ENCODE measurements around the gene NRP2.

NRP2 gene

GRCh38 chr2:205763708-205764211 is 81.5 kb downstream of the NRP2 start:
- TF ChIP-seq TAF1 (IDR thresholded peaks at IDR 0.05; ENCODE audit: low read depth) (no peak), CREB1 (IDR thresholded peaks at IDR 0.05; ENCODE audit: low read depth) (no peak), NFIC (IDR thresholded peaks at IDR 0.05) (no peak), ZBTB7A (IDR thresholded peaks at IDR 0.05; ENCODE audit: low read depth) (no peak), FOXM1 (IDR thresholded peaks at IDR 0.05; ENCODE audit: borderline replicate concordance, low read depth) (no peak), USF1 (IDR thresholded peaks at IDR 0.05) (no peak), TEAD4 (IDR thresholded peaks at IDR 0.05) (no peak), RAD21 (IDR thresholded peaks at IDR 0.05; ENCODE audit: low read depth) (no peak), EP300 (IDR thresholded peaks at IDR 0.05; ENCODE audit: borderline replicate concordance) (no peak), EGR1 (IDR thresholded peaks at IDR 0.05) (no peak), TCF12 (IDR thresholded peaks at IDR 0.05; ENCODE audit: low read depth) (no peak), YY1 (IDR thresholded peaks at IDR 0.05; ENCODE audit: low read depth) (no peak)
- TF ChIP-seq, protein P1, sequence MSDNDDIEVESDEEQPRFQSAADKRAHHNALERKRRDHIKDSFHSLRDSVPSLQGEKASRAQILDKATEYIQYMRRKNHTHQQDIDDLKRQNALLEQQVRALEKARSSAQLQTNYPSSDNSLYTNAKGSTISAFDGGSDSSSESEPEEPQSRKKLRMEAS (IDR thresholded peaks at IDR 0.05) = no peak
- TF ChIP-seq, protein P2, sequence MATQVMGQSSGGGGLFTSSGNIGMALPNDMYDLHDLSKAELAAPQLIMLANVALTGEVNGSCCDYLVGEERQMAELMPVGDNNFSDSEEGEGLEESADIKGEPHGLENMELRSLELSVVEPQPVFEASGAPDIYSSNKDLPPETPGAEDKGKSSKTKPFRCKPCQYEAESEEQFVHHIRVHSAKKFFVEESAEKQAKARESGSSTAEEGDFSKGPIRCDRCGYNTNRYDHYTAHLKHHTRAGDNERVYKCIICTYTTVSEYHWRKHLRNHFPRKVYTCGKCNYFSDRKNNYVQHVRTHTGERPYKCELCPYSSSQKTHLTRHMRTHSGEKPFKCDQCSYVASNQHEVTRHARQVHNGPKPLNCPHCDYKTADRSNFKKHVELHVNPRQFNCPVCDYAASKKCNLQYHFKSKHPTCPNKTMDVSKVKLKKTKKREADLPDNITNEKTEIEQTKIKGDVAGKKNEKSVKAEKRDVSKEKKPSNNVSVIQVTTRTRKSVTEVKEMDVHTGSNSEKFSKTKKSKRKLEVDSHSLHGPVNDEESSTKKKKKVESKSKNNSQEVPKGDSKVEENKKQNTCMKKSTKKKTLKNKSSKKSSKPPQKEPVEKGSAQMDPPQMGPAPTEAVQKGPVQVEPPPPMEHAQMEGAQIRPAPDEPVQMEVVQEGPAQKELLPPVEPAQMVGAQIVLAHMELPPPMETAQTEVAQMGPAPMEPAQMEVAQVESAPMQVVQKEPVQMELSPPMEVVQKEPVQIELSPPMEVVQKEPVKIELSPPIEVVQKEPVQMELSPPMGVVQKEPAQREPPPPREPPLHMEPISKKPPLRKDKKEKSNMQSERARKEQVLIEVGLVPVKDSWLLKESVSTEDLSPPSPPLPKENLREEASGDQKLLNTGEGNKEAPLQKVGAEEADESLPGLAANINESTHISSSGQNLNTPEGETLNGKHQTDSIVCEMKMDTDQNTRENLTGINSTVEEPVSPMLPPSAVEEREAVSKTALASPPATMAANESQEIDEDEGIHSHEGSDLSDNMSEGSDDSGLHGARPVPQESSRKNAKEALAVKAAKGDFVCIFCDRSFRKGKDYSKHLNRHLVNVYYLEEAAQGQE (IDR thresholded peaks at IDR 0.05; ENCODE audit: low read depth) = no peak

DNA sequence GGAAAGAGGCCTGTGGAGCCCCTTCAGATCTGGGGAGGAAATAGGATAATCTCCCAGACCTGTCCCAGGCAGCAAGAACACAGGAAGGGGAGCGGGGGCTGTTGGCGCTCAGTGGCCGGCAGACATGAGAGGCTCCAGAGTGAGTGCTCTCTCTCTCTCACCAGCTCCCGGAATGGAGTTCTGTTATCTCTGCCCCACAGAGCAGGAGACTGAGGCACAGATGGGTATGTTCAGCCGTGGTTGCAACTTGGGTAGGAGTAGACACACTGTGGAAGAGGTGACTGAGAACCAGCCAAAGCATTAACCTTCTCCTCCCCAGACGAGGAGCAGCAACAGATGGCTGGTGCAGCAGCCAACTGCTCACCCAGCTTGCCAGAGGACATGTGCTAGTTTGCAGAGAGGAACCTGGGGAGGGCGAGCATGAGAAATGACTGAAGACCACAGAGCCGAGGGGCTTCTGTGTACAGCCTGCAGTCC is 82.0 kb downstream of the NRP2 start:
- TF ChIP-seq CREB1 (IDR thresholded peaks at IDR 0.05; ENCODE audit: low read depth) (no peak), ZBTB7A (IDR thresholded peaks at IDR 0.05; ENCODE audit: low read depth) (no peak), EGR1 (IDR thresholded peaks at IDR 0.05) (no peak), CEBPB (IDR thresholded peaks at IDR 0.05) (no peak), TEAD4 (IDR thresholded peaks at IDR 0.05) (no peak), USF1 (IDR thresholded peaks at IDR 0.05) (no peak), YY1 (IDR thresholded peaks at IDR 0.05; ENCODE audit: low read depth) (no peak), NFIC (IDR thresholded peaks at IDR 0.05) (no peak), TAF1 (IDR thresholded peaks at IDR 0.05; ENCODE audit: low read depth) (no peak), RAD21 (IDR thresholded peaks at IDR 0.05; ENCODE audit: low read depth) (no peak), EP300 (IDR thresholded peaks at IDR 0.05; ENCODE audit: borderline replicate concordance) (no peak), FOXM1 (IDR thresholded peaks at IDR 0.05; ENCODE audit: borderline replicate concordance, low read depth) (no peak), TCF12 (IDR thresholded peaks at IDR 0.05; ENCODE audit: low read depth) (no peak)
- TF ChIP-seq, protein P1 (IDR thresholded peaks at IDR 0.05) = no peak
- TF ChIP-seq, protein P2 (IDR thresholded peaks at IDR 0.05; ENCODE audit: low read depth) = no peak

DNA sequence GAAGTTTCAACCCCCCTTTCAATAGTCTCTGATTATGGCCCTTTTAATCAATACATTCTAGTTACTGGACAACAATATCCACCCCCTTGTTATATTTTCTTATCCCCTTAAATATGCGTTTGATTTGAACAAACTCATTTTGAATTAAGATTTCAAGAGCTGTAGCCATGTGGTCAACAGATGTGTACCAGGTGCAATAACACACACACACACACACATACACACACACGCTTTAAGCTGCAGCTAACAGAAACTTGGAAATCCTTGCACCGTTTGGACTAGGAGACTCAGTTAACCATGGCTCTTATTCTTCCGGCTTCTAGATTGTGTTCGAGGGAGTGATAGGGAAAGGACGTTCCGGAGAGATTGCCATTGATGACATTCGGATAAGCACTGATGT is 82.8 kb downstream of the NRP2 start:
- TF ChIP-seq TCF12 (IDR thresholded peaks at IDR 0.05; ENCODE audit: low read depth) = no peak
- no peak for TF ChIP-seq TAF1 (IDR thresholded peaks at IDR 0.05; ENCODE audit: low read depth)
- no peak for TF ChIP-seq FOXM1 (IDR thresholded peaks at IDR 0.05; ENCODE audit: borderline replicate concordance, low read depth)
- TF ChIP-seq, protein P1 (IDR thresholded peaks at IDR 0.05) = no peak
- TF ChIP-seq RAD21 (IDR thresholded peaks at IDR 0.05; ENCODE audit: low read depth) = no peak
- TF ChIP-seq TEAD4 (IDR thresholded peaks at IDR 0.05) = no peak
- TF ChIP-seq CREB1 (IDR thresholded peaks at IDR 0.05; ENCODE audit: low read depth) = no peak
- TF ChIP-seq YY1 (IDR thresholded peaks at IDR 0.05; ENCODE audit: low read depth) = no peak
- no peak for TF ChIP-seq ZBTB7A (IDR thresholded peaks at IDR 0.05; ENCODE audit: low read depth)
- no peak for TF ChIP-seq EP300 (IDR thresholded peaks at IDR 0.05; ENCODE audit: borderline replicate concordance)
- no peak for TF ChIP-seq NFIC (IDR thresholded peaks at IDR 0.05)
- no peak for TF ChIP-seq CEBPB (IDR thresholded peaks at IDR 0.05)
- no peak for TF ChIP-seq USF1 (IDR thresholded peaks at IDR 0.05)
- no peak for TF ChIP-seq EGR1 (IDR thresholded peaks at IDR 0.05)
- TF ChIP-seq, protein P2 (IDR thresholded peaks at IDR 0.05; ENCODE audit: low read depth) = no peak
